Panc1 (cell line): ENCODE data around the gene UXS1.

ENCODE experiments used
- CTCF ChIP-seq: fragments of 450-650 bp; IDR thresholded peaks from 2 replicates; pipeline ENCODE4 v1.5.1; 2017; ENCODE audit warnings: mild to moderate bottlenecking
- POLR2AphosphoS5 ChIP-seq: IDR thresholded peaks from 2 replicates; pipeline ENCODE4 v1.6.1; 2012; ENCODE audit warnings: mild to moderate bottlenecking, low read depth, low read length, moderate library complexity
- REST ChIP-seq, 2 experiments: IDR thresholded peaks; 2 replicates each; pipeline ENCODE4 v1.6.1; 2011 to 2012; ENCODE audit warnings: low read depth in 2 of 2, control low read depth in 1 of 2, low read length in 1 of 2, mild to moderate bottlenecking in 1 of 2, moderate library complexity in 1 of 2; ENCODE audit not compliant: insufficient read depth in 1 of 2
- SIN3A ChIP-seq: IDR thresholded peaks from 2 replicates; pipeline ENCODE4 v1.6.1; 2012; ENCODE audit warnings: low read depth, mild to moderate bottlenecking, low read length, moderate library complexity, borderline replicate concordance; ENCODE audit not compliant: insufficient read depth
- TCF7L2 ChIP-seq: IDR thresholded peaks from 2 replicates; pipeline ENCODE4 v1.6.1; 2011; ENCODE audit warnings: mild to moderate bottlenecking, low read depth, low read length, inconsistent platforms

- TF ChIP-seq CTCF (no peak), REST (IDR thresholded peaks at IDR 0.05; ENCODE audit: insufficient read depth in 1 of 2, low read depth in 2 of 2, low read length in 1 of 2) (no peak), TCF7L2 (no peak), POLR2AphosphoS5 (no peak), SIN3A (no peak)
Measured at GRCh38 chr2:106140913-106141312, 53.2 kb downstream of the UXS1 start.
